Activated T-helper 1 cell treated with anti-CD3 and anti-CD28 coated beads, Interleukin-12 subunit alpha, Interleukin-12 subunit beta, Interleukin-2, Interleukin-4 antibody, amounts not matched to agents 30 ng/mL and 10 ng/mL and 1 ng/mL, durations not matched to agents 14 hours and 24 hours and 36 hours (primary cell): ENCODE results near the gene CDKN2D. TPM values are rescaled to one million over a fixed set of nuclear protein-coding genes. Genes with fewer than 3 reads are reported as not detected.
"Not testable (repeated sequence)": the region's sequence is repeated elsewhere in the genome, so short reads cannot be mapped to it uniquely, and the experiment has no call there.

ENCODE experiments used
- DNase-seq: peaks from one replicate; pipeline ENCODE4 v3.0.0; 2021; ENCODE audit warnings: low spot score
- H3K27ac Mint-ChIP-seq: one replicate; pipeline ENCODE4 v1.8.0; 2021; ENCODE audit warnings: mild to moderate bottlenecking, mixed read lengths
- H3K27me3 Mint-ChIP-seq: one replicate; pipeline ENCODE4 v1.8.0; 2022; ENCODE audit warnings: mild to moderate bottlenecking, moderate library complexity, mixed read lengths; ENCODE audit not compliant: insufficient read depth
- H3K36me3 Mint-ChIP-seq: one replicate; pipeline ENCODE4 v1.8.0; 2021; ENCODE audit warnings: low read depth, mixed read lengths
- H3K4me1 Mint-ChIP-seq: one replicate; pipeline ENCODE4 v1.8.0; 2021; ENCODE audit warnings: low read depth, mixed read lengths
- H3K4me3 Mint-ChIP-seq: one replicate; pipeline ENCODE4 v1.8.0; 2021; ENCODE audit warnings: mild to moderate bottlenecking, moderate library complexity, mixed read lengths
- H3K9me3 Mint-ChIP-seq: one replicate; pipeline ENCODE4 v1.8.0; 2021; ENCODE audit warnings: mixed read lengths
- intact Hi-C: fragments of 100-400 bp; cut with micrococcal nuclease; formaldehyde crosslinking; loops from one replicate; pipeline ENCODE4 v1.15.1; 2024
- total RNA-seq: library from RNA; stranded (reverse); gene quantifications from 2 replicates; pipeline ENCODE4 v1.2.3, GENCODE V29; 2022

Gene CDKN2D
- total RNA-seq, 1 donor from 2014 or later = 42.1 TPM

DNA sequence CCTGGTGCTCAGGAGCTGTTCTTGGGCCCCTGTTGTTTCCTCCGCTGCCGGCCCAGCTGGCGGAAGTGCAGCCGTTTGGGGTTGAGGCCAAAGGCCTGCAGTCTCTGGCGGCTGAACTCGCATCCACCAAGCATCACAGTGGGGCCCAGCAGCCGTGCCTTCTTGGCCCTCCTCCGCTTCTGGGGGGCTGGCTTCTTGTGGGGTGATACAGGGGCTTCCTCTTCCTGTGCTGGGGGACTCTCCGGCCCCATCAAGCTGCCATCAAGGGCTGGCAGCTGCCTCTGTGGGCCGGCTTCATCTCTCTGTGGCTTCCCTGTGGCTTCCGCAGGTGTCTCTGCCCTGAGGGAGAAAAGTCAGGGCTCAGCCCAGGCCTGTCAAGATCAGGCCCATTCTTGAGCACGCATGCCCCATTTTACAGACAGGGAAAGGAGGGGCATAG lies 14.8 kb downstream of the CDKN2D start:
- DNase-seq = peak; percentile 65
- Mint-ChIP-seq H3K4me1 (peaks cover 41% of the 10 kb centered on the region), H3K9me3 (no peaks in the 10 kb centered on the region), H3K4me3 (peak overlapping the region; percentile 64), H3K36me3 (peaks cover 50% of the 10 kb centered on the region), H3K27ac (peak overlapping the region; percentile 92), H3K27me3 (no peaks in the 10 kb centered on the region)
- intact Hi-C loops = loop anchor here (1.0 to 5.0 kb wide), 2 partner anchors 10 to 72 kb away; no protein-coding TSS in a partner anchor

DNA sequence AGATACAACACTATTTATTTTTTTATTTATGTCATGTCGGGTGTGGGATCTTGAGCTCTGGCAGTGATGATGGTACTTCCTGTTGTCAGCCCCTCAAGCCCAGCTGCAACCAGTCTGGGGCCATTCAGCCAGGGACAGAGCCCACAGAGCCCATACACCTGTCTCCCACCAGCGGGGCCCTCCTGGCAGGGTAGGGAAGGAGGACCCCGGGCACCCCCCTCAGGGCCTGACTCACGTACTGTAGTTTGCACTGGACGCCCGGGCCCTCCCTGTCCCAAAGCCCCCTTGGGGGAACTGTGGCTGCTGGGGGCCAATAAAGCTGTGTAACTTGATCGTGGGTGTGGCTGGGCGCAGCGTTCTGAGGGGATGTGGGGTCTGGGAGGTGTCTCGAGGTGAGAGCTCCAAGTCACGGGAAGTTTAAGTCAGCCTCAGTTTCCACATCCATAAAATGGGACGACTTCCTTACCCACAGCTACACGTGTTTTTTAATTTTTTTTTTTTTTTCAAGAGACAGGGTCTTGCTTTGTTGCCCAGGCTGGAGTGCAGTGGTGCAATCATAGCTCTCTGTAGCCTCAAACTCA lies 15.6 kb downstream of the CDKN2D start:
- Mint-ChIP-seq H3K4me3 (peak overlapping the region; percentile 64), H3K36me3 (peaks cover 53% of the 10 kb centered on the region), H3K27ac (peak overlapping the region; percentile 92), H3K4me1 (peaks cover 39% of the 10 kb centered on the region), H3K9me3 (no peaks in the 10 kb centered on the region), H3K27me3 (no peaks in the 10 kb centered on the region)
- intact Hi-C loops = loop anchor here (5.0 kb wide), 1 partner anchor 71 kb away; no protein-coding TSS in a partner anchor
- no peak for DNase-seq

DNA sequence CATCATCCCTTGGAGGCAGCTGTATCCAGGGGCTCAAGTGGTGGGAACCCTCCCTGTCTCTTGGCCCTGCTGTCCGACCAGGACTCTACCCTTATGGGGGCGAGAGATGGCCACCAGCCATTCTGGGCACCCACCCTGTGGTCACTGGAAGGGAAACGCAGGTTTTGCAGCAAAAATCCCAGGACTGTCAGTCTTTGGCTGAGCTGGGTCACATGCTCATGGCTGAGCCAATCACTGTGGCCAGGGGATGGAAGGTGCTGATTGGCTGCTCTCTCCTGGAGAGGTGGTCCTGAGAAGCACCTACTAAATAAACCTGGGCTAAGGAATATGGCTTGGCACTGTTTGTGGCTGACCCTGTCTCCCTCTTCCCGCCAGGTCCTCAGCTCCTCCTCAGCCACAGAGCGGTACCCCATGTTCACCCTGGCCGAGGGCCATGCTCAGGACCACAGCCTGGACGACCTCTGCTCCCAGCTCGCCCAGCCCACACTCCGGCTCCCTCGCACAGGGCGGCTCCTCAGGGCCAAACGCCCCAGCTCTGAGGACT lies 16.2 kb downstream of the CDKN2D start:
- H3K36me3 Mint-ChIP-seq = peaks cover 49% of the 10 kb centered on the region

DNA sequence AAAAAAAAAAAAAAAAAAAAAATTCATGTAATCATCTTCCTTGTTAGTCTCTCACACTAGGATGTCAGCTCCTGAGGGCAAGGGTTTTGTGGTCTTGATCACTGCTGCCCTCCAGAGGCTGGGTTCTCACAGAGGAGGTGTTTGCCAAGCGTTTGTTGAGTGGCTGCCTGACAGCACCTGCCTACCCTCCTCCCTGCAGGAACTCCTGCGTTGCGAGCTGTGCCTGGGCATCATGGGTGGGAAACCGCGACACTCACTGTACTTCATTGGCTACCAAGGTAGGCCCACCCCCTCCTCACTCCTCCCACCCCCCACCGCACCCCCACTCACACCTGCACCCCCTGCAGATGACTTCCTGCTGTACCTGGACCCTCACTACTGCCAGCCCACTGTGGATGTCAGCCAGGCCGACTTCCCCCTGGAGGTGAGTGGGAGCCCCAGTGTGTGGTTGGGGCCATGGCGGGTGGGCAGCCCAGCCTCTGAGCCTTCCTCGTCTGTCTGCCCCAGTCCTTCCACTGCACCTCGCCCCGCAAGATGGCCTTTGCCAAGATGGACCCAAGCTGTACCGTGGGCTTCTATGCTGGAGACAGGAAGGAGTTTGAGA lies 17.0 kb downstream of the CDKN2D start:
- Mint-ChIP-seq H3K27ac (peak overlapping the region; percentile 65), H3K4me3 (no peak overlapping the region), H3K9me3 (no peaks in the 10 kb centered on the region), H3K36me3 (peaks cover 51% of the 10 kb centered on the region), H3K4me1 (peaks cover 36% of the 10 kb centered on the region), H3K27me3 (no peaks in the 10 kb centered on the region)
- intact Hi-C loops = loop anchor here (5.0 kb wide), 1 partner anchor 69 kb away; no protein-coding TSS in a partner anchor
- no peak for DNase-seq

More for the DNA sequence above, 16.2 kb downstream of the CDKN2D start:
- no peak for DNase-seq
- H3K4me3 Mint-ChIP-seq = no peak overlapping the region
- H3K9me3 Mint-ChIP-seq = no peaks in the 10 kb centered on the region
- H3K27ac Mint-ChIP-seq = peak overlapping the region; percentile 92
- H3K27me3 Mint-ChIP-seq = no peaks in the 10 kb centered on the region
- peaks cover 36% of the 10 kb centered on the region for H3K4me1 Mint-ChIP-seq
- intact Hi-C loops = loop anchor here (5.0 kb wide), 1 partner anchor 70 kb away; no protein-coding TSS in a partner anchor

DNA sequence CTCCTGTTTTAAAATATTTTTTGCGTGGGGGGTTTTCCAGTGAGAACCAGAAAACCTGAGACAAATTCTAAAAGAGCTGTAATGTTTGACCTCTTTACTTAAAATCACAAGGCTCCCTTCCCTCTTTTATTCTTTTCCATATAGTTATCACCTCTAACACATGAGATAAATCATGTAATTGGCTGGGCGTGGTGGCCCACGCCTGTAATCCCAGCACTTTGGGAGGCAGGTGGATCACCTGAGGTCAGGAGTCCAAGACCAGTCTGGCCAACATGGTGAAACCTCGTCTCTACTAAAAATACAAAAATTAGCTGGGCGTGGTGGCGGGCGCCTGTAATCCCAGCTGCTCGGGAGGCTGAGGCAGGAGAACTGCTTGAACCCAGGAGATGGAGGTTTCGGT lies 17.8 kb downstream of the CDKN2D start:
- not testable (repeated sequence) for DNase-seq, H3K27ac Mint-ChIP-seq, H3K9me3 Mint-ChIP-seq, H3K27me3 Mint-ChIP-seq, H3K4me3 Mint-ChIP-seq
- H3K36me3 Mint-ChIP-seq = peaks cover 49% of the 10 kb centered on the region
- peaks cover 35% of the 10 kb centered on the region for H3K4me1 Mint-ChIP-seq
- intact Hi-C loops = loop anchor here (5.0 kb wide), 1 partner anchor 69 kb away; no protein-coding TSS in a partner anchor

DNA sequence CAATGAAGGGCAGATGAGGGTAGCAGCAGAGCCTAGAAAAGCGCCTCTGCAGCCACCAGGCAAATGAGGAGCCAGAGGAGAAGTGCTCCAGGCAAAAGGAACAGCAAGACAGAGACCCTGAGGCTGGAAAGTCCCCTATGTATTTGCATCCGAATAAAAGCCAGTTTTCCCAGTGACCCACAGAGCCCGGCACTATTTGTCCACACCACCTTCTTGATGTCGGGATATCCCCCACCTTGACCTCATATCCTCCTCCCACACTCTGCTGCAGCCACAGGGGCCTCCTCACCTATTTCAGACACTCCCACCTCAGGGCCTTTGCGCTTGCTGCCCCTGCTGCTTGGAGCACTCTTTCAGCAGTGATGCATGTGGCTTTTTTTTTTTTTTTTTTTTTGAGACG lies 18.4 kb downstream of the CDKN2D start:
- Mint-ChIP-seq H3K4me1 (peaks cover 29% of the 10 kb centered on the region), H3K27ac (no peak overlapping the region), H3K4me3 (no peak overlapping the region), H3K27me3 (no peaks in the 10 kb centered on the region), H3K36me3 (peaks cover 45% of the 10 kb centered on the region), H3K9me3 (no peaks in the 10 kb centered on the region)
- intact Hi-C loops = loop anchor here (5.0 kb wide), 1 partner anchor 68 kb away; no protein-coding TSS in a partner anchor
- DNase-seq = no peak

DNA sequence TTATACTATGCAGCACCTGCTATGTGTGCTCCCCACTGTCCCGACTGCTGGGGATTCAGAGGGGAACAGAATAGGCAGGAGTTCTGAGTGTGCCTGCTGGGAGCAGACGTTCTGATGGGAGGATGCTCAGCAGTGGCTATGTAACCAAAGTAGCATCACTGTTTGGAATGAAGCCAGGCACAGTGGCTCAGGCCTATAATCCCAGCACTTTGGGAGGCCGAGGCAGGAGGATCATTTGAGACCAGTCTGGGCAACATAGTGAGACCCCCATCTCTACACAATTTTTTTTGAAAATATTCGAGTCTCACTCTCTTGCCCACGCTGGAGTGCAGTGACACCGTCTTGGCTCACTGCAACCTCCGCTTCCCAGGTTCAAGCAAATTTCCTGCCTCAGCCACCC lies 19.0 kb downstream of the CDKN2D start:
- Mint-ChIP-seq H3K36me3 (peaks cover 44% of the 10 kb centered on the region), H3K27me3 (no peaks in the 10 kb centered on the region), H3K4me1 (peaks cover 29% of the 10 kb centered on the region), H3K9me3 (no peaks in the 10 kb centered on the region), H3K27ac (no peak overlapping the region), H3K4me3 (no peak overlapping the region)
- intact Hi-C loops = loop anchor here (5.0 kb wide), 1 partner anchor 67 kb away; no protein-coding TSS in a partner anchor
- no peak for DNase-seq

DNA sequence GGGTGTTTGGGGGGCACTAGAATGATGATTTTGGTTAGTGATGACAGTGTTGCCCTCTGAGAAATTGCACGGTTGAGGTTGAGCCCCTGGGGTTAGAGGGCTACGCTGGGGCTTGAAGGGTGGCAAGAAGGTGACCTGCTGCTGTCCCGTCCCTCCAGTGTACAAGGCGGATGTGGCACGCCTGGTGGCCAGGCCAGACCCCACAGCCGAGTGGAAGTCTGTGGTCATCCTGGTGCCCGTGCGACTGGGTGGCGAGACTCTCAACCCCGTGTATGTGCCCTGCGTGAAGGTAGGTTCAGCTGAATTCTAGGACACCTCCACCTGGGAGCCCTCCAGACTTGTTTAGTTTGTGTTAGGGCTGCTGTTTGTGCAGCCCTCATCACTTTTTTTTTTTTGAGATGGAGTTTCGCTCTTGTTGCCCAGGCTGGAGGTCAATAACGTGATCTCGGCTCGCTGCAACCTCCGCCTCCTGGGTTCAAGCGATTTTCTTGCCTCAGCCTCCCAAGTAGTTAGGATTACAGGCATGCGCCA lies 20.0 kb downstream of the CDKN2D start:
- H3K4me3 Mint-ChIP-seq = no peak overlapping the region
- DNase-seq = no peak
- H3K36me3 Mint-ChIP-seq = peaks cover 38% of the 10 kb centered on the region
- intact Hi-C loops = no loop called here
- peaks cover 21% of the 10 kb centered on the region for H3K4me1 Mint-ChIP-seq
- no peaks in the 10 kb centered on the region for H3K9me3 Mint-ChIP-seq
- no peak overlapping the region for H3K27ac Mint-ChIP-seq
- H3K27me3 Mint-ChIP-seq = no peaks in the 10 kb centered on the region

DNA sequence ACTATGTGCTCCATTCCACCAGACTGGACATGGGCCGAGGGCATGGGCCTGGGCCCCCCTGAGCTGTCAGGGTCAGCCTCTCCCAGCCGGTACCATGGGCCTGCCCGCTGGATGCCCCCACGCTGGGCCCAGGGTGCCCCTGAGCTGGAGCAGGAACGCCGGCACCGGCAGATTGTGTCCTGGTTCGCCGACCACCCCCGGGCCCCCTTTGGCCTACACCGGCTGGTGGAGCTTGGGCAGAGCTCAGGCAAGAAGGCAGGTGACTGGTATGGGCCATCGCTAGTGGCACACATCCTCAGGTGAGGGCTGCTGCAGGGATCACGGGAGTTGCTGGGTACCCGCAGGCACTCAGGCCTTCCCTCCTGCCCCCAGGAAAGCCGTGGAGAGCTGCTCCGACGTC lies 22.0 kb downstream of the CDKN2D start:
- H3K4me1 Mint-ChIP-seq = peaks cover 7% of the 10 kb centered on the region
- H3K27me3 Mint-ChIP-seq = peaks cover 5% of the 10 kb centered on the region
- no peak for DNase-seq
- intact Hi-C loops = no loop called here
- no peak overlapping the region for H3K27ac Mint-ChIP-seq
- peaks cover 23% of the 10 kb centered on the region for H3K36me3 Mint-ChIP-seq
- H3K4me3 Mint-ChIP-seq = no peak overlapping the region
- H3K9me3 Mint-ChIP-seq = no peaks in the 10 kb centered on the region

DNA sequence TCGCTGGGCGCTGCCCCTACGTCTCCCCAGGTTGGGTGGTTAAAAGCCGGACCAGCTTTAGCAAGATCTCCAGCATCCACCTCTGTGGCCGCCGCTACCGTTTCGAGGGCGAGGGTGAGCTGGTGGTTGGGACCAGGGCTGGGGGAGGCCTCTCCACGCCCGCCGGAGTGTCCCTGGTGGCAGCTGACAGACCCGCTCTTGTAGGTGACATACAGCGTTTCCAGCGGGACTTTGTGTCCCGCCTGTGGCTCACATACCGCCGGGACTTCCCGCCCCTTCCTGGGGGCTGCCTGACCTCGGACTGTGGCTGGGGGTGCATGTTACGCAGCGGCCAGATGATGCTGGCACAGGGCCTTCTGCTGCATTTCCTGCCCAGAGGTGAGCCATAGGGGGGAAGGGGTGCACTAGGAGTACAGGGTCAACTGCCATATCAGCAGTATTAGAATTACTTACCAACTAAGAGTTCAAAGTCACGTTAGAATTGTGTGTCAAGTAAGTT lies 24.0 kb downstream of the CDKN2D start:
- Mint-ChIP-seq H3K27me3 (peaks cover 15% of the 10 kb centered on the region), H3K4me3 (peak overlapping the region; percentile 85), H3K9me3 (no peaks in the 10 kb centered on the region), H3K4me1 (peaks cover 7% of the 10 kb centered on the region), H3K27ac (no peak overlapping the region), H3K36me3 (peaks cover 12% of the 10 kb centered on the region)
- no peak for DNase-seq
- intact Hi-C loops = loop anchor here (5.0 kb wide), 1 partner anchor 38 kb away; no protein-coding TSS in a partner anchor

DNA sequence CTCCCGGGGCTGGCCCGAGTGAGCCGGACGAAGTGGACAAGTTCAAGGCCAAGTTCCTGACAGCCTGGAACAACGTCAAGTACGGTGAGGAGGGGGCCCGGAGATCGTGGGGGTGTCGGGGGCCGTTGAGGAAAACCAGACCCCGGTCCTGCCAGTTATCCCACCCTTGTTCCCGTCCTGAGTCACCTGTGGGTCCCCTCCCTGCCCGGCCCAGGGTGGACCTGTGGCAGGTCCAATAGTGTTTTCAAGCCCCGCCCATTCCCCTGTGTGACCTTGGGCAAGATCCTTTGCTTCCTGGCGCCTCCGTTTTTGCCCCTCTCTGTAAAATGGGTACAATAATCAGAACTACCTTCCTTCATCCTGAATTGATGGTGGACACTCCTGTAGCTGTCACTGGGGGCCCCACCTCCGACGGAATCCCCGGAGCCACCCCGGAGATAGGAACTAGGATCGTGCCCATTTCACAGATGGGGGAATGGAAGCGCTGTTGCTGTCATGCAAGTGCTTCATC lies 24.5 kb downstream of the CDKN2D start:
- H3K4me1 Mint-ChIP-seq = peaks cover 7% of the 10 kb centered on the region
- intact Hi-C loops = loop anchor here (5.0 kb wide), 1 partner anchor 37 kb away; no protein-coding TSS in a partner anchor
- no peak for DNase-seq

DNA sequence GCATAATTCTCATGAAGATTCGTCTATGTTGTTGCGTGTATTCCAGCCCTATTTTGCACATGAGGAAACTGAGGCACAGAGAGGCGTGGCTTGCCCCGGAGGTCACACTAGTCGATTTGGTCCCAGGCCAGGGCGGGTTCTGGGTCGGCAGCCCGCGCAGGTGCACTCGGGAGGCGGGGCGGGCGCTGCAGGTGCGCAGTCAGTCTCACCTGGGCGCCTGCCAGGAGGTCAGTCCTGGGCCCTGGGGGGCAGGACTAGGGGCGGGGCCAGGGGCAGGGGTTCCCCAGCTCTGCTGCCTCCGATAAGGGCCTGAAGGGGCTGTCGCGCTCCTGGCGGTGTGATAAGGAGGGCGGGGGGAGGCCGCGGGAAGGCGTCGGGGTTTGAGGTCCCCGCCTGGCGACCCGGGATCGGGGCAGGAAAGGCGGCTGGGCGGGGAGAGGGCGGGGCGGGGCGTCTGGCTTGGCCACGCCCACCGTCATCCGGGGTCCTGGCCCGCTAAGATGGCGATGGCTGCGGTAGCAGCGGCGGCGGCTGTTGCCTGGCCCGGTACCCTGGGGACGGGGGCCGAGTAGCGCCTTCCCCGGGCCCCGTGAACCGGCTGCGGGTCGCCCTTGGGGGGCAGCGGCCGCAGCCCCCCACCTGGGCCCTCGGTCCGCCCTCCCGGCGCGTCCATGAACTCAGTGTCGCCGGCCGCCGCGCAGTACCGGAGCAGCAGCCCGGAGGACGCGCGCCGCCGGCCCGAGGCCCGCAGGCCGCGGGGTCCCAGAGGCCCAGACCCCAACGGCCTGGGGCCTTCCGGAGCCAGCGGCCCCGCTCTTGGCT lies 25.1 kb downstream of the CDKN2D start, which contains the start of gene ATG4D:
ATG4D (plus strand) TSS at position 485 of the 822 bp plus-strand sequence; CDS start at position 672, 187 bp downstream.
- Mint-ChIP-seq H3K4me3 (peak within 1 kb of the TSS; percentile 85), H3K4me1 (peaks cover 7% of the 10 kb centered on the region), H3K27ac (peak within 1 kb of the TSS; percentile 82), H3K27me3 (peaks cover 25% of the 10 kb centered on the region), H3K36me3 (peaks cover 9% of the 10 kb centered on the region), H3K9me3 (no peaks in the 10 kb centered on the region)
- peak; percentile 71 for DNase-seq
- intact Hi-C loops = loop anchor here (1.0 to 5.0 kb wide), 2 partner anchors 26 to 36 kb away; no protein-coding TSS in a partner anchor

More for the DNA sequence above, 24.5 kb downstream of the CDKN2D start:
- Mint-ChIP-seq H3K36me3 (peaks cover 12% of the 10 kb centered on the region), H3K27ac (peak overlapping the region; percentile 82), H3K27me3 (peaks cover 20% of the 10 kb centered on the region), H3K9me3 (no peaks in the 10 kb centered on the region), H3K4me3 (peak overlapping the region; percentile 85)
